K562 (cell line): ENCODE results near the gene DIAPH3. TPM values are rescaled to one million over a fixed set of nuclear protein-coding genes. Genes with fewer than 3 reads are reported as not detected.

ENCODE experiments used
- ATAC-seq: fragments of 200-7000 bp; cut with Tn5 transposase; 3 replicates; pipeline ENCODE4 v1.9.1; 2020; ENCODE audit warnings: moderate library complexity
- BruUV-seq: library from RNA; stranded (reverse); fragments of 400-500 nt; replicated peaks from 2 replicates; lab custom pipeline; 2021; lab: Mats Ljungman, UMichigan
- CTCF ChIA-PET: fragments of 300-600 bp; formaldehyde crosslinking; extraction: SDS; loops from one replicate; lab custom pipeline; 2021; ENCODE audit warnings: low intra/inter-chr PET ratio; lab: Yijun Ruan, JAX
- POLR2A ChIA-PET: fragments of 300-600, 350-650 bp; sonication (Branson Sonifier 250); formaldehyde crosslinking; extraction: SDS; loops from one replicate; lab custom pipeline; 2021; ENCODE audit warnings: antibody characterized with exemption, inconsistent platforms; lab: Yijun Ruan, JAX
- DNase-seq, 4 experiments: peaks; one replicate each; pipeline versions ENCODE4 v3.0.0 to v3.0.0-alpha.2; 2011 to 2018; ENCODE audit warnings: low spot score in 3 of 4, mixed read lengths in 3 of 4; ENCODE audit errors: extremely low read depth in 1 of 4
- FAIRE-seq: peaks from 2 replicates; lab custom pipeline; 2011; peaks lifted over from hg19 to GRCh38; lab: Jason Lieb, UNC
- H2AFZ ChIP-seq: 2 replicates; pipeline ENCODE4 v1.6.0; 2011; ENCODE audit warnings: low read depth, low read length, control low read depth, inconsistent platforms
- H3K27ac ChIP-seq: fragments of 200-600 bp; 3 replicates; pipeline ENCODE4 v1.8.0; 2011; ENCODE audit warnings: low read depth, mild to moderate bottlenecking, control low read depth, inconsistent platforms, low read length, moderate library complexity, mixed read lengths; ENCODE audit errors: extremely low read depth
- H3K27me3 ChIP-seq, 2 experiments: fragments of 300-600 bp in 1 of 2; 2 replicates in 1 of 2; 3 replicates in 1 of 2; pipeline versions ENCODE4 v1.6.0 to v1.8.0; 2011; ENCODE audit warnings: inconsistent platforms in 2 of 2, low read length in 2 of 2, mild to moderate bottlenecking in 1 of 2, mixed read lengths in 1 of 2, moderate library complexity in 1 of 2; ENCODE audit not compliant: control insufficient read depth in 2 of 2, insufficient read depth in 2 of 2
- H3K36me3 ChIP-seq: fragments of 300-600 bp; 3 replicates; pipeline ENCODE4 v1.8.0; 2011; ENCODE audit warnings: mild to moderate bottlenecking, low read length, inconsistent platforms; ENCODE audit not compliant: control insufficient read depth, insufficient read depth
- H3K4me1 ChIP-seq, 2 experiments: fragments of 200-600 bp in 1 of 2; replicated peaks in 1 of 2; 2 replicates in 1 of 2; 3 replicates in 1 of 2; pipeline versions ENCODE4 v1.5.1 to v1.8.0; 2011; ENCODE audit warnings: inconsistent platforms in 2 of 2, low read length in 2 of 2, mild to moderate bottlenecking in 1 of 2, mixed read lengths in 1 of 2, moderate library complexity in 1 of 2; ENCODE audit not compliant: control insufficient read depth in 2 of 2, insufficient read depth in 2 of 2
- H3K4me2 ChIP-seq: 2 replicates; pipeline ENCODE4 v1.6.1; 2011; ENCODE audit warnings: low read length, control low read depth, inconsistent platforms, mixed read lengths; ENCODE audit not compliant: insufficient read depth
- H3K4me3 ChIP-seq: fragments of 200-600 bp; sonication (generic), shearing (Covaris generic); 2 replicates; pipeline ENCODE4 v1.5.1; 2016; ENCODE audit warnings: control low read depth, inconsistent platforms
- H3K79me2 ChIP-seq: fragments of 200-600 bp; 3 replicates; pipeline ENCODE4 v1.8.0; 2011; ENCODE audit warnings: low read length, inconsistent platforms; ENCODE audit not compliant: control insufficient read depth, insufficient read depth
- H3K9ac ChIP-seq, 2 experiments: 2 replicates each; pipeline versions ENCODE4 v1.6.0 to v1.6.1; 2011; ENCODE audit warnings: low read depth in 2 of 2, low read length in 2 of 2, control low read depth in 1 of 2, inconsistent platforms in 1 of 2, mild to moderate bottlenecking in 1 of 2, mixed read lengths in 1 of 2; ENCODE audit not compliant: insufficient read depth in 1 of 2
- H3K9me1 ChIP-seq: one replicate; pipeline ENCODE4 v1.6.0; 2011; ENCODE audit warnings: inconsistent platforms, mild to moderate bottlenecking, low read length, moderate library complexity; ENCODE audit not compliant: control insufficient read depth, insufficient read depth
- H3K9me3 ChIP-seq: replicated peaks from 2 replicates; pipeline ENCODE4 v1.5.1; 2011; ENCODE audit warnings: low read depth, low read length, inconsistent platforms; ENCODE audit not compliant: control insufficient read depth, insufficient read depth
- H4K20me1 ChIP-seq: replicated peaks from 2 replicates; pipeline ENCODE4 v1.6.1; 2011; ENCODE audit warnings: low read length, inconsistent platforms, mixed read lengths; ENCODE audit not compliant: control insufficient read depth, insufficient read depth
- HDAC2 ChIP-seq: fragments of 450-650 bp; IDR thresholded peaks from 2 replicates; pipeline ENCODE4 v1.6.1; 2016; ENCODE audit warnings: mild to moderate bottlenecking
- HNRNPH1 ChIP-seq: fragments of 200-400 bp; formaldehyde crosslinking; optimal IDR thresholded peaks from 2 replicates; pipeline ENCODE3; 2017; ENCODE audit warnings: low read depth, mild to moderate bottlenecking, low read length, moderate library complexity
- IFI16 ChIP-seq: fragments of 250-450 bp; sonication (Bioruptor Pico); IDR thresholded peaks from 2 replicates; pipeline ENCODE4 v2.1.2; 2022; ENCODE audit warnings: mild to moderate bottlenecking, inconsistent platforms
- PCBP2 ChIP-seq: fragments of 200-400 bp; formaldehyde crosslinking; IDR thresholded peaks from 2 replicates; pipeline ENCODE4 v1.6.1; 2018; ENCODE audit warnings: low read length, low read depth, mild to moderate bottlenecking, moderate library complexity; ENCODE audit not compliant: poor library complexity, severe bottlenecking
- ZFP1 ChIP-seq: fragments of 450-650 bp; formaldehyde crosslinking; IDR thresholded peaks from 2 replicates; pipeline ENCODE4 v1.4.0; 2020; ENCODE audit warnings: mild to moderate bottlenecking, mixed read lengths
- ZNF224 ChIP-seq: sonication (generic); formaldehyde crosslinking; IDR thresholded peaks from 2 replicates; pipeline ENCODE4 v1.8.0; 2022; ENCODE audit warnings: mild to moderate bottlenecking, missing genetic modification reagents
- ZNF778 ChIP-seq: fragments of 450-650 bp; formaldehyde crosslinking; IDR thresholded peaks from 2 replicates; pipeline ENCODE4 v1.4.0; 2020; ENCODE audit warnings: mild to moderate bottlenecking, moderate library complexity
- WGBS: fragments of 100-300 bp; shearing (Covaris generic); methylation state at CpG from one replicate; pipeline ENCODE4 v1.1.6; 2016; ENCODE audit warnings: low coverage, mixed read lengths; ENCODE audit not compliant: insufficient coverage; ENCODE audit errors: missing lambda C conversion rate; 5-methylcytosine and 5-hydroxymethylcytosine counted together
- in situ Hi-C: fragments of 300-500 bp; cut with MboI; formaldehyde crosslinking; loops from 4 replicates; pipeline ENCODE4 v1.15.0; 2018; ENCODE audit warnings: inconsistent platforms, mixed read lengths
- intact Hi-C: fragments of 100-400 bp; cut with micrococcal nuclease; formaldehyde crosslinking; loops from 2 replicates; pipeline ENCODE4 v1.14.2; 2022
- polyA plus RNA-seq, 8 experiments: library from polyadenylated mRNA; depleted of rRNA in 4 of 8; stranded (reverse) in 5 of 8; unstranded in 3 of 8; fragments of >200 nt; fragmentation: Nextera tagmentation in 2 of 8; fragmentation: Illumina TruSeq in 1 of 8; extraction: Ambion mirVana in 2 of 8; extraction: Trizol in 1 of 8; gene quantifications; 2 replicates each; pipeline versions ENCODE4 v1.2.1 to v1.2.3, GENCODE V29; 2011 to 2014; ENCODE audit warnings: inconsistent platforms in 1 of 8, missing spikeins in 1 of 8
- total RNA-seq, 7 experiments: library from RNA; depleted of rRNA in 6 of 7; stranded (reverse); fragments of >200 nt in 6 of 7; fragmentation: Illumina TruSeq in 2 of 7; extraction: Trizol in 2 of 7; gene quantifications; 2 replicates each; pipeline versions ENCODE4 v1.2.1 to v1.2.3, GENCODE V29; 2011 to 2021; ENCODE audit warnings: low replicate concordance in 1 of 7
- TF ChIP-seq, protein P1 (sequence below): fragments of 450-650 bp; formaldehyde crosslinking; IDR thresholded peaks from 2 replicates; pipeline ENCODE4 v1.4.0; 2020; ENCODE audit warnings: mild to moderate bottlenecking, mixed read lengths
- TF ChIP-seq, protein P2 (sequence below): fragments of 200-800 bp; sonication (Bioruptor generic); IDR thresholded peaks from 2 replicates; pipeline ENCODE4 v1.6.1; 2016; ENCODE audit warnings: missing genetic modification characterization, missing compliant biosample characterization

The DIAPH3 gene
- total and polyA plus RNA-seq, 9 of the 15 experiments (the other 6 are each of a cell fraction or from before 2014, with no cell fraction given), result 9.0 to 18.7 (median 14.7) TPM

DNA sequence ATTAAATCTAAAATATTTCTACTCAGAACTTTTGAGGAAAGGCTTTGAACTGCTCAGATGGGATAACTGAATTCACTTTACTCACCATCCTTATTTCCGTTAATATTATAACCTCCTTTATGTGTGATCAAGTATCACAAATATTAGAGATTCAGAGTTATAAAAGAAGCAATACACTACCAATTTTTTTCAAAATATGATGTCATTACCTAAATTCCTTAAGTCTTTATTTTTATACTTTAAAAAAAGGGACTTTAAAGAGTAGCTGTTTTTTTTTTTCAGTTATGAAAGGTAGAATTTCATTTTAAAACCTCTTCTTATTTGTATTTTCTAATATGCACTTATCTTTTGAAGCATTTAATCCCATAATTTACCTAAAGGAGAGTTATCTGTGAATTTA lies 239.5 kb downstream of the DIAPH3 start:
- DNase-seq, result no peak
- Histone ChIP-seq H3K9ac (no peak overlapping the region), H3K9me3 (no peaks in the 10 kb centered on the region), H3K79me2 (no peaks in the 10 kb centered on the region), H3K27me3 (no peaks in the 10 kb centered on the region), H3K4me3 (no peak overlapping the region), H3K4me2 (no peak overlapping the region), H3K36me3 (peaks cover 4% of the 10 kb centered on the region; the same call in 1 of the 3 replicates), H2AFZ (no peak overlapping the region), H3K4me1 (no peaks in the 10 kb centered on the region), H4K20me1 (no peaks in the 10 kb centered on the region), H3K9me1 (no peaks in the 10 kb centered on the region), H3K27ac (no peak overlapping the region)
- intact Hi-C loops (no loop called here), in situ Hi-C loops (loop anchor here (25.0 kb wide), 1 partner anchor 462 kb away; no protein-coding TSS in a partner anchor)
- no CpG with 5 or more reads among the region's 1 CpG for WGBS
- no peak for ATAC-seq
- no peak for FAIRE-seq
- ChIA-PET POLR2A (no interaction called here), CTCF (no interaction called here)
- BruUV-seq, result no TSS peak
- TF ChIP-seq PCBP2 (no peak), ZNF778 (CRISPR knock-in tag) (no peak), ZFP1 (CRISPR knock-in tag) (no peak), ZNF224 (no peak), HNRNPH1 (no peak), IFI16 (CRISPR knock-in tag) (no peak), HDAC2 (no peak)
- TF ChIP-seq, protein P1, sequence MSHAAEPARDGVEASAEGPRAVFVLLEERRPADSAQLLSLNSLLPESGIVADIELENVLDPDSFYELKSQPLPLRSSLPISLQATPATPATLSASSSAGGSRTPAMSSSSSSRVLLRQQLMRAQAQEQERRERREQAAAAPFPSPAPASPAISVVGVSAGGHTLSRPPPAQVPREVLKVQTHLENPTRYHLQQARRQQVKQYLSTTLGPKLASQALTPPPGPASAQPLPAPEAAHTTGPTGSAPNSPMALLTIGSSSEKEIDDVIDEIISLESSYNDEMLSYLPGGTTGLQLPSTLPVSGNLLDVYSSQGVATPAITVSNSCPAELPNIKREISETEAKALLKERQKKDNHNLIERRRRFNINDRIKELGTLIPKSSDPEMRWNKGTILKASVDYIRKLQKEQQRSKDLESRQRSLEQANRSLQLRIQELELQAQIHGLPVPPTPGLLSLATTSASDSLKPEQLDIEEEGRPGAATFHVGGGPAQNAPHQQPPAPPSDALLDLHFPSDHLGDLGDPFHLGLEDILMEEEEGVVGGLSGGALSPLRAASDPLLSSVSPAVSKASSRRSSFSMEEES (CRISPR knock-in tag), result no peak
- TF ChIP-seq, protein P2, sequence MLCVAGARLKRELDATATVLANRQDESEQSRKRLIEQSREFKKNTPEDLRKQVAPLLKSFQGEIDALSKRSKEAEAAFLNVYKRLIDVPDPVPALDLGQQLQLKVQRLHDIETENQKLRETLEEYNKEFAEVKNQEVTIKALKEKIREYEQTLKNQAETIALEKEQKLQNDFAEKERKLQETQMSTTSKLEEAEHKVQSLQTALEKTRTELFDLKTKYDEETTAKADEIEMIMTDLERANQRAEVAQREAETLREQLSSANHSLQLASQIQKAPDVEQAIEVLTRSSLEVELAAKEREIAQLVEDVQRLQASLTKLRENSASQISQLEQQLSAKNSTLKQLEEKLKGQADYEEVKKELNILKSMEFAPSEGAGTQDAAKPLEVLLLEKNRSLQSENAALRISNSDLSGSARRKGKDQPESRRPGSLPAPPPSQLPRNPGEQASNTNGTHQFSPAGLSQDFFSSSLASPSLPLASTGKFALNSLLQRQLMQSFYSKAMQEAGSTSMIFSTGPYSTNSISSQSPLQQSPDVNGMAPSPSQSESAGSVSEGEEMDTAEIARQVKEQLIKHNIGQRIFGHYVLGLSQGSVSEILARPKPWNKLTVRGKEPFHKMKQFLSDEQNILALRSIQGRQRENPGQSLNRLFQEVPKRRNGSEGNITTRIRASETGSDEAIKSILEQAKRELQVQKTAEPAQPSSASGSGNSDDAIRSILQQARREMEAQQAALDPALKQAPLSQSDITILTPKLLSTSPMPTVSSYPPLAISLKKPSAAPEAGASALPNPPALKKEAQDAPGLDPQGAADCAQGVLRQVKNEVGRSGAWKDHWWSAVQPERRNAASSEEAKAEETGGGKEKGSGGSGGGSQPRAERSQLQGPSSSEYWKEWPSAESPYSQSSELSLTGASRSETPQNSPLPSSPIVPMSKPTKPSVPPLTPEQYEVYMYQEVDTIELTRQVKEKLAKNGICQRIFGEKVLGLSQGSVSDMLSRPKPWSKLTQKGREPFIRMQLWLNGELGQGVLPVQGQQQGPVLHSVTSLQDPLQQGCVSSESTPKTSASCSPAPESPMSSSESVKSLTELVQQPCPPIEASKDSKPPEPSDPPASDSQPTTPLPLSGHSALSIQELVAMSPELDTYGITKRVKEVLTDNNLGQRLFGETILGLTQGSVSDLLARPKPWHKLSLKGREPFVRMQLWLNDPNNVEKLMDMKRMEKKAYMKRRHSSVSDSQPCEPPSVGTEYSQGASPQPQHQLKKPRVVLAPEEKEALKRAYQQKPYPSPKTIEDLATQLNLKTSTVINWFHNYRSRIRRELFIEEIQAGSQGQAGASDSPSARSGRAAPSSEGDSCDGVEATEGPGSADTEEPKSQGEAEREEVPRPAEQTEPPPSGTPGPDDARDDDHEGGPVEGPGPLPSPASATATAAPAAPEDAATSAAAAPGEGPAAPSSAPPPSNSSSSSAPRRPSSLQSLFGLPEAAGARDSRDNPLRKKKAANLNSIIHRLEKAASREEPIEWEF (CRISPR knock-in tag), result no peak
